Measurements from ENCODE around the gene CREB3L1. TPM values are rescaled to one million over a fixed set of nuclear protein-coding genes. Genes with fewer than 3 reads are reported as not detected.

CREB3L1 gene
- total and polyA plus RNA-seq, 2 of the 13 experiments (the other 11 are each of a cell fraction or from before 2014, with no cell fraction given) = not detected

- no peak for TF ChIP-seq ZBTB34 (CRISPR knock-in tag; IDR thresholded peaks at IDR 0.05)
- TF ChIP-seq ZFX (CRISPR knock-in tag; IDR thresholded peaks at IDR 0.05; ENCODE audit: low read depth) = peak; percentile 58; the same call in 1 of the 2 replicates
- TF ChIP-seq MIER3 (CRISPR knock-in tag; IDR thresholded peaks at IDR 0.05; ENCODE audit: borderline replicate concordance) = no peak
- TF ChIP-seq THAP7 (CRISPR knock-in tag; IDR thresholded peaks at IDR 0.05) = no peak
- peak; percentile 50; the same call in 1 of the 2 replicates for TF ChIP-seq THAP9 (CRISPR knock-in tag; IDR thresholded peaks at IDR 0.05; ENCODE audit: borderline replicate concordance)
- peak; percentile 72; the same call in 1 of the 2 replicates for TF ChIP-seq UBTF (CRISPR knock-in tag; IDR thresholded peaks at IDR 0.05)
- no peak for TF ChIP-seq MNT (IDR thresholded peaks at IDR 0.05)
- TF ChIP-seq ZNF30 (CRISPR knock-in tag; IDR thresholded peaks at IDR 0.05) = no peak
- no peak for TF ChIP-seq ZNF784 (CRISPR knock-in tag; IDR thresholded peaks at IDR 0.05; ENCODE audit: borderline replicate concordance)
- TF ChIP-seq BRF2 (CRISPR knock-in tag; IDR thresholded peaks at IDR 0.05) = no peak
- TF ChIP-seq SAP130 (CRISPR knock-in tag; IDR thresholded peaks at IDR 0.05; ENCODE audit: low read depth) = peak; percentile 27; the same call in 1 of the 2 replicates
- no peak for TF ChIP-seq ZNF205 (CRISPR knock-in tag; IDR thresholded peaks at IDR 0.05)
Measured at GRCh38 chr11:46238967-46239800, 38.3 kb upstream of the CREB3L1 start (continued).
